Stimulated activated CD4-positive, alpha-beta T cell treated with anti-CD3 and anti-CD28 coated beads, TNF-alpha, amount 100 ng/mL, for 4 hours (primary cell): ENCODE results near the gene C1orf210.

Experiments used
- DNase-seq, 3 experiments: peaks; one replicate each; pipeline ENCODE4 v3.0.0-alpha.2; 2020; ENCODE audit warnings: low read depth in 3 of 3

The C1orf210 gene

GRCh38 chr1:43294761-43295160 is 9.4 kb upstream of the C1orf210 start:
- no peak for DNase-seq

- DNase-seq: no peak
Observed at GRCh38 chr1:43293896-43294760, 8.7 kb upstream of the C1orf210 start.

GRCh38 chr1:43293176-43293575 is 7.8 kb upstream of the C1orf210 start:
- no peak for DNase-seq

- DNase-seq: no peak
Observed at GRCh38 chr1:43292679-43293078, 7.3 kb upstream of the C1orf210 start.

DNA sequence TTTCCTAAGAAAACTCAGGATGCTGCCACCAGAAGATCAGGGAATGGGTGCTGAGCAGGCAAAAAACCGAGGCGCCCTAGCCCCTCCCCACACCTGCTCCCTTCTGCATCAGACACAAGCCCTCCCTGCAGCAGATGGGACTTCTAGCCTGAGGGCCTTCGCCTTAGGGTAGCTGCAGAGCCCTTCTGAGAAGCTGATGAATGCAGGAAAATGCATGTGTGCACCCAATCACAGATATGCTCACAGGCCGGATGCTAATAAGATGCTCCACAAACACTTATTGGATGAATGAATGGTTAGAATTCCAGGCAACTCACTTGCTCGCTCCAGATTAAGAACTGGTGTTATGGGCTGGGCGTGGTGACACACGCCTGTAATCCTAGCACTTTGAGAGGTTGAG is 6.8 kb upstream of the C1orf210 start:
- no peak for DNase-seq

GRCh38 chr1:43288785-43289706 is 3.7 kb upstream of the C1orf210 start:
- DNase-seq: no peak

GRCh38 chr1:43288058-43288784 is 2.8 kb upstream of the C1orf210 start:
- DNase-seq: no peak

GRCh38 chr1:43286533-43286932 is 1.2 kb upstream of the C1orf210 start:
- DNase-seq: no peak

DNA sequence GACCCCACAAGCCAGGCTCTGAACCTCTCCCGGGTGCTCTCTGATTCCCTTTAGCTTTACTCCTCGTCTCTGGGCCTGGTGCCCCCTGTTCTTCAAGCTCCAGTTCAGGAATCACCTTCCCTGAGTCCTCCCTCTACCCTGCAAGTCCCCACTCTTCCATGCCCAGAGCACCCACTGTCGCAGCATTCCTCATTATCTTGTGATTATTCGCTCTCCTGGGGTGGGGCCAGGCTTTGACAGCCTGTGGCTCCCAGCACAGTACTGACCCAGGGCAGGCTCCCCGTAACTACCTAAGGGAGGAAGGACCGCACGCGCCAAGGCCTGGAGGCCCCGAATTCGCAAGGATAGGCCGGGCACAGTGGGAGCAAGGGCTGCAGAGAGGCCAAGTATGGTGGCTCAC is 734 bp upstream of the C1orf210 start:
- DNase-seq: no peak

- no peak for DNase-seq
Observed at GRCh38 chr1:43284546-43285110, 753 bp downstream of the C1orf210 start.

- DNase-seq: no peak
Observed at GRCh38 chr1:43284065-43284464, 1.3 kb downstream of the C1orf210 start.

DNA sequence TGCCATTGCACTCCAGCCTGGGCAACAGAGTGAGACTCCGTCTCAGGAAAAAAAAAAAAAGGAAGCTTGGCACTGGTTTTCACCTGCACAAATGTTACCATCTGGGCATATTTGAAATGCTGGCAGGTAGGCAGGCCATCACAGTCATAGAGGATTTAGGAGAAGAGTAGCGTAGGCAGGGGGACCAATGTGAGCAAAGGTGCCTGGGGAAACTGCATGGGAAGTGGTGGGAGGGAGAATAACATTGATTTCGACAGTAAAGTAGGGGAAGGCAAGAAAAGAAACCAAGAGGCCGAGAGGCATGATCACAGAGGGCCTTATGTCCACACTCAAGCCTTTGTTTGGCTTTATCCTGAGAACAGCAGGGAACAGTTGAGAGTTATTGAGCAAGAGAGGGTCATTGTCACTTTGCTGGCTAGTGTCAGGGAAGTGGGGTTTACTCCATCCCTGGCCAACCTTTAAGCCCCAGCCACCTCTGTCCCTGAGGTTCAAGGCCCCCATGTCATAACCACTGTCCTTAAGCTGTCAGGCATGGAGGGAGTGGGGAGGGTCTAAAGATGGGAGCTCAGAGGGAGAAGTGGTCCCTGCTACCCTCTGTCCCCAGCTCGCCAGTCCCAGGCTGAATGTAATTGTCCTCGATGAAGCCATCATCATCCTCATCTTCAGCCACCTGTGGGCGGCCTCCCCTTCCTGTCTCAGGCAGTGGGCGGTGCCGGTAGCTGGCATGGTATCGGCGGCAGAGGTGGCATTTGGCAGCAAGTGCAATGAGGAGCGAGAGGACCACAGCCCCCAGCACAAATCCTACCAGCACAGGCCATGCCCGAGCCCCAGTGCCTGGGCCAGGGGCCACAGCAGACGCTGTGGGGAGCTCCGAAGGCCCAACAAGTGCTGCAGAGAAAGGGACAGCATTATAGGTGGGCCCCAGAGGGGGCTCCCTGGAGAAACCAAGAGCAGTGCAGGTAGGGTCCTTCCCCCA is 2.9 kb downstream of the C1orf210 start:
- DNase-seq: no peak

GRCh38 chr1:43280692-43281091 is 4.7 kb downstream of the C1orf210 start:
- DNase-seq: no peak

- no peak for DNase-seq
Observed at GRCh38 chr1:43279666-43280065, 5.7 kb downstream of the C1orf210 start.

- DNase-seq: no peak
Observed at GRCh38 chr1:43279161-43279560, 6.2 kb downstream of the C1orf210 start.

DNA sequence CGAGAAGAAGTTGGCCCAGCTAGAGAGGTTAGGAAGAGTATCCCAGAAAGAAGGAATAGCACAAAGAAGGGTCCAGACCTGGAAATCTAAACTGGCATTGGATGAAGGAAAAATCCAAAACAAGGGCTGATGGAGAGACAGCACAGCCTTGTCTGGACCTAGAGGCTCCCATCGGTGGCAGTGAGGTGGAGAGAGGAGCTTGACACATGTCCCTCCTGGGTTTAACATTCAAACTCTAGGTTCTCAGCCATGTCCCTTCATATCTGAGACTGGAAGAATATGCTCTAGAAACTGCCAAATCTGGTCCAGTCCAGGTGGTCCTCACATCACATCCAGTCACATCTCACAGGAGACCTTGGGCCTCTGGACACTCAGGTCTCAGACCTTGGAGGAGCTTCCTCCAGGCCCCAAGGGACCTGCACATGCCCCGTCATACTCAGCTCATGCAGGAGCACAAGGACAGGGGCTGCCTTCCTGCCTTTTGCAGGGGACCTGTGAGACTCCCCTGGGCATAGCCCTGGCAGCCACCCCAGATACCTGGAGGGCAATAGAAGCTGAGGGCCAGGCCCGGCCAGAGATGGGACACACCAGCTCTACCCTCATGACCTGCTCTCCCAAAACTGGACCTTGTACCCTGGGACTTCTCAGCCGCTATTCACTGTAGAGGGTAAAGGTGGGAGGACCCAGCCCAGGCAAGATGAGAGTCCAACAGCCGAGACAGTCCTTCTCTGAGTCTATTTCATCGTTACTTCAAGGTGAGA is 8.1 kb downstream of the C1orf210 start:
- no peak for DNase-seq

- no peak for DNase-seq
Observed at GRCh38 chr1:43276673-43277072, 8.7 kb downstream of the C1orf210 start.

GRCh38 chr1:43275826-43276620 is 9.4 kb downstream of the C1orf210 start:
- DNase-seq: no peak

DNA sequence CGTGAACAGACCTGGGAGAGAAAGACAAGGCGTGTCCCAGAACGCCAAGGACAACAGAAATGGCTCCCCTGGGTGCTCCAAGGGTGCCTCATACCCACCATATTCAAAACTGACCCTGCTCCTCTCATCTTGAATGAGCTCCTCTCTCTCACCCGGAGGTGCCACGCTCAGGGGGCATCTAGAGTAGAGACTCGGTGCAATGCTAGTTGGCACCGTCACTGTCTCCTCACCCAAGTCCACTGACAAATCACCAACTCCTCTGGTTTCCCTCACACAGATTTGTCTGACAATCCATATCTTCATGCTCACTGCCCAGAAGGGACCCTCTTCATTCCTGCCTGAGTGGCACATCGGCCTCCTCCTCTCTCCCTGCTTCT is 10.6 kb downstream of the C1orf210 start:
- no peak for DNase-seq
